ENCODE measurements around the gene ITPR1. TPM values are rescaled to one million over a fixed set of nuclear protein-coding genes. Genes with fewer than 3 reads are reported as not detected.

ITPR1 gene
- total RNA-seq, 1 donor from 2014 or later, result 91.7 TPM

DNA sequence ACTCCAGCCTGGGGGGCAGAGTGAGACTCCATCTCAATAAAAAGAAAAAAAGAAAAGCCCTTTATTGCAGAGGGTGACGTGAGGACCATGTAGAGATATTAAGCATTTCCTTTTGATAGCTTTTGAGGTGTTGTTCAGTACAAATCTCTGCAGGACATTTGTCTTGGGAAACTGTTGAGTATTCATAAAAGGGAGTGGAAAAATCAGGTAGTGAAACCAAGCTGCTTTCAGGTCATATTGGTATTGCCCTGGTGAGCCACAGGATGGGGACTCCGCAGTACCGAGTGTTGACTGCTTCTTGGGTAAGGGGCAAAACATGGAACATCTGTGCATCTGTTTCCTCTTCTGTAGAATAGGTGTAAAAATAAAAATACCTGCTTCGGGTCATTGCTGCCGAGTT lies 9.9 kb downstream of the ITPR1 start:
- H3K27me3 ChIP-seq, result no peaks in the 10 kb centered on the region
- H3K4me3 ChIP-seq, result no peak overlapping the region
- H3K27ac ChIP-seq, result no peak overlapping the region
- no peaks in the 10 kb centered on the region for H3K9me3 ChIP-seq
- no peak for ATAC-seq
- intact Hi-C loops (cut with DNase I), result no loop called here
- DNase-seq, result no peak
- peaks cover 34% of the 10 kb centered on the region for H3K4me1 ChIP-seq
- no peaks in the 10 kb centered on the region for H3K36me3 ChIP-seq
- TF ChIP-seq, protein P1, sequence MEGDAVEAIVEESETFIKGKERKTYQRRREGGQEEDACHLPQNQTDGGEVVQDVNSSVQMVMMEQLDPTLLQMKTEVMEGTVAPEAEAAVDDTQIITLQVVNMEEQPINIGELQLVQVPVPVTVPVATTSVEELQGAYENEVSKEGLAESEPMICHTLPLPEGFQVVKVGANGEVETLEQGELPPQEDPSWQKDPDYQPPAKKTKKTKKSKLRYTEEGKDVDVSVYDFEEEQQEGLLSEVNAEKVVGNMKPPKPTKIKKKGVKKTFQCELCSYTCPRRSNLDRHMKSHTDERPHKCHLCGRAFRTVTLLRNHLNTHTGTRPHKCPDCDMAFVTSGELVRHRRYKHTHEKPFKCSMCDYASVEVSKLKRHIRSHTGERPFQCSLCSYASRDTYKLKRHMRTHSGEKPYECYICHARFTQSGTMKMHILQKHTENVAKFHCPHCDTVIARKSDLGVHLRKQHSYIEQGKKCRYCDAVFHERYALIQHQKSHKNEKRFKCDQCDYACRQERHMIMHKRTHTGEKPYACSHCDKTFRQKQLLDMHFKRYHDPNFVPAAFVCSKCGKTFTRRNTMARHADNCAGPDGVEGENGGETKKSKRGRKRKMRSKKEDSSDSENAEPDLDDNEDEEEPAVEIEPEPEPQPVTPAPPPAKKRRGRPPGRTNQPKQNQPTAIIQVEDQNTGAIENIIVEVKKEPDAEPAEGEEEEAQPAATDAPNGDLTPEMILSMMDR (IDR thresholded peaks at IDR 0.05), result no peak

DNA sequence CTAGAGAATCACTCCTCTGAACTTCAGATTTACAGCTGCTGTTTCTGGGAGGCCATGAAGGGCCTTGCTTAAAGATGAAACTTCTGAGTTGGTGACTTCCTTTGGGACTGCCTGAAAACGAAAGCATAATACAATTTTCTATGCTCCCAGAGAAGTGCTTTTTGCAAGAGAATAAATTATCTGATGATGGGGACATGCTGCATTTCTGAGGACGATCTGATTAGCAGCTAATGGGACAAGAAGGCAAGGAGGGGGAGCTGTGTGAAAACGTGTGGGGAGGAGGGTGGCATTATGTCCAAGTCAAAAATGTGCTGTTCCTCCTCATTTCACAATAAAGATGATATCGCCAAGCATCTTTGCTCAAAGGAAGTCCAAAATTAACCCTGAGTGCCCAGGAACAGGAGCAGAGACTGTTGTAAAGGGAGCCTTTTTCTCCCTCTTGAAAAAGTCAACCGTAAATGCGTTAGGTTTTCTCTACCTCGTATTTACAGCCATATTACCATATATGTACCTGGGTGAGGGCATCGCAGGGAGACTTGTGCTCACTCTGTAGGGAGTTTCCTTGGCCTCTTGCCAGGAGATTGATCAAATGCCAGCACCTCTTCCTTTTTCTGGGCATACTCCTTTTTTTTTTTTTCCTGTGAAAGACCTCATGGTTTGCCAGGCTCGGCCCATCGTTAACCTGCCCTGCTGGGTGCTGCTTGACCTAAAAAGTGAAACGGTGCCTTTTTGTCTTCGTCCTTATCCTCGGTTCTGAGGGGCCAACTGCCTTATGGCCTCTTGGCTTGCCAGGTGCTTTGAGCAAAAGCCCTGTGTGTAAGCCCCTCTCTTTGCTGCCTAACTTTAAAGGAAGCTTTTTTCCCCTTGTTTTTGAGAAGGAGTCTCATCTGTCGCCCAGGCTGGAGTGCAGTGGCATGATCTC lies 11.5 kb downstream of the ITPR1 start:
- intact Hi-C loops (cut with DNase I), result no loop called here
- ATAC-seq, result peak; percentile 59

DNA sequence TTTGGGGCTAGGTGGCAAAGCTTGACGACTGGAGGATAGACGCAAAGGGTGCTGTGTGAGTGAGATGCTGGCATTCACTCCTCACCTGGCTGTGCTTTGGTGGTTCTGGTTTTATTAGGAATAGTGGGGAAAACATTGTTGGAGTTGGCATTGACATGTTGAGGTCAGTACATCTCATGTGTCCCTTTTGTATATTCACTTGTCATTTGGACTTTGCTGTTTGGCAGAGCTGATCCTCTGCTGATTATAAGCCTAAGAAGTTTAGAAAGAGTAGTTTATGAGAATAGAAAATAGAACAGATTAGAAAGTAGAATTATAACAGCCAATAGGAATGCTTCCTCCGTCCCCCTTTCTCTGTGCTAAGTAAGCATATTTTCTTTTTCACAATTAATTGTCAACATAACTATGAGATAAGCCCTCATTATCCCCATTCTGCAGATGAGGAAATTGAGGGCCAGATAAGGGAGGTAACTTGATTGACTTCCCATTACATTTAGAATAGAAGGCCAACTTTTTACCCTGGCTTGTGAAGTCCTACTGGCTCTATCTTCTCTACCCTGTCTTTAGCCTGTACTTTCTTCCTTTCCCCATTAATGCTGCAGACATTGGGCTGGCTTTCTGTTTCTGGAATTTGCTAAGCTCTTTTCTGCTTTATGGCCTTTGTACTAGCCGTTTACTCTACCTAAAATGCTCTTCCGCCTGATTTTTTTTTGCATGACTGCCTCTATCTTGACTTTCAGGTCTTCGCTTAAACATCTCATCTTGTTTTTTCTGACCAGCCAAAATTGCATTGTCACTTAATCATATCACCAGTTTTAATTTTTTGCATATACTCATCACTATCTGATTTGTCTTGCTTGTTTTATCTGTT lies 12.8 kb downstream of the ITPR1 start:
- TF ChIP-seq, protein P1 (IDR thresholded peaks at IDR 0.05), result no peak
- DNase-seq, result no peak
- no peaks in the 10 kb centered on the region for H3K27me3 ChIP-seq
- no peaks in the 10 kb centered on the region for H3K9me3 ChIP-seq
- ATAC-seq, result no peak
- peaks cover 34% of the 10 kb centered on the region for H3K4me1 ChIP-seq
- H3K4me3 ChIP-seq, result no peak overlapping the region
- intact Hi-C loops (cut with DNase I), result no loop called here
- no peaks in the 10 kb centered on the region for H3K36me3 ChIP-seq
- H3K27ac ChIP-seq, result peak overlapping the region; percentile 71

More for the DNA sequence above, 11.5 kb downstream of the ITPR1 start:
- TF ChIP-seq, protein P1 (IDR thresholded peaks at IDR 0.05), result no peak
- Histone ChIP-seq H3K36me3 (no peaks in the 10 kb centered on the region), H3K27me3 (no peaks in the 10 kb centered on the region), H3K27ac (peak overlapping the region; percentile 71), H3K9me3 (no peaks in the 10 kb centered on the region), H3K4me3 (peak overlapping the region; percentile 23), H3K4me1 (peaks cover 34% of the 10 kb centered on the region)
- no peak for DNase-seq

DNA sequence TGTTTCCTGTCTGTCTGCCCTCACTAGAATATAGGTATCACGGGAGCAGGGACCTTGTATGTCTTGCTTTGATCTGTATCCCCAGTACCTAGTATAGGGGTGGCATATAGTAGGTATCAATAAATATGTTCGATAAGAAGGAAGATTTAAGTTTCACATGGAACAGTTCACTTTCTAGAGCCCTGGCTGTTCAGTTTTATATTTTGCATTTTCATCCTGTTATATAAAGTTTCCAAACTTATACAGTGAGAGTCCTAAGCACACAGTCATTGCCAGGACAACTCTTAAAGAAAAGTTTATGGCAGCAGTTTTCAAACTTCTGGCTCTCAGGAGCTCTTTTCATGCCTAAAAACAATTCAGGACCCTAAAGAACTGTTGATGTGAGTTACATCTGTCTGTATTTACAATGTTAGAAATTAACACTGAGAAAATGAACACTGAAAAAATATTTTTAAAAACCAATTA lies 13.4 kb downstream of the ITPR1 start:
- DNase-seq (no peak), ATAC-seq (no peak)
- Histone ChIP-seq H3K27ac (no peak overlapping the region), H3K9me3 (no peaks in the 10 kb centered on the region), H3K4me1 (peaks cover 34% of the 10 kb centered on the region), H3K27me3 (no peaks in the 10 kb centered on the region), H3K4me3 (no peak overlapping the region), H3K36me3 (no peaks in the 10 kb centered on the region)
- TF ChIP-seq, protein P1 (IDR thresholded peaks at IDR 0.05), result no peak
- intact Hi-C loops (cut with DNase I), result no loop called here

DNA sequence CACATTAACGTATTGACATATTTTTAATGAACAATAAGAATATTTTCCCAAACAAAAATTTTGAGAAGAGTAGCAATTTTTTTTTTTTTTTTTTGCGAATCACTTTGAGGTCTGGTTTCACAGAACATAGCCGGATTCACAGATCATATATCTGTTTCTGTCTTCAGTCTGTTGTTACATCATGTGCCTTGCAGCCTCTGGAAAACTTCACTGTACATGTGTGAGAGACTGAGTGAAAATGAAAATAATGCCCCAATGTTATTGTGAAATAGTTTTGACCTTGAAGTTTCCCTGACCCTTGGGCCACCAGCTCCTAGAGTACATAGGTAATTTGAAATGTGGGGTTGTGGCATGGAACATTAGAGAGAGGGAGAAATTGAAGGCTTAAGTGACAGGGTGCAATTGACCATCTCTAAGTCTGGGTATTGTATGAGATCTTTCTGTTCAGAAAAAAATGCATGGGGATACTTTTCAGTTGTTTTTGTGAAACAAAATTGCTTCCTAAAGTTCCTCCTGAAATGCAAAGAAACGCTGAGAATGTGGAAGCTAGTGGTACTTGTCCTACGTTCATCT lies 14.0 kb downstream of the ITPR1 start:
- H3K4me3 ChIP-seq, result no peak overlapping the region
- peaks cover 34% of the 10 kb centered on the region for H3K4me1 ChIP-seq
- DNase-seq (no peak), ATAC-seq (no peak)
- no peaks in the 10 kb centered on the region for H3K9me3 ChIP-seq
- no peaks in the 10 kb centered on the region for H3K27me3 ChIP-seq
- intact Hi-C loops (cut with DNase I), result no loop called here
- no peaks in the 10 kb centered on the region for H3K36me3 ChIP-seq
- TF ChIP-seq, protein P1 (IDR thresholded peaks at IDR 0.05), result no peak
- H3K27ac ChIP-seq, result no peak overlapping the region
